WERI-Rb-1 (cell line): ENCODE measurements around the gene RPL7A.

Experiments
- DNase-seq: peaks from one replicate; pipeline ENCODE4 v3.0.0-alpha.2; 2020
- H3K27ac ChIP-seq: fragments of 250-450 bp; sonication (Bioruptor Pico); 2 replicates; pipeline ENCODE4 v1.5.1; 2020; ENCODE audit warnings: mild to moderate bottlenecking, moderate library complexity
- H3K27me3 ChIP-seq: fragments of 250-450 bp; sonication (Bioruptor Pico); 2 replicates; pipeline ENCODE4 v1.5.1; 2021; ENCODE audit warnings: mild to moderate bottlenecking, low read depth, moderate library complexity; ENCODE audit not compliant: insufficient read depth, severe bottlenecking
- H3K36me3 ChIP-seq: fragments of 250-450 bp; sonication (Bioruptor Pico); 2 replicates; pipeline ENCODE4 v1.5.1; 2020; ENCODE audit warnings: mild to moderate bottlenecking, moderate library complexity
- H3K4me3 ChIP-seq: 2 replicates; pipeline ENCODE4 v1.5.1; 2011; ENCODE audit warnings: low read depth, mild to moderate bottlenecking, control low read depth, low read length
- H3K9me3 ChIP-seq: fragments of 250-450 bp; sonication (Bioruptor Pico); 2 replicates; pipeline ENCODE4 v1.5.1; 2021; ENCODE audit warnings: mild to moderate bottlenecking, moderate library complexity; ENCODE audit not compliant: severe bottlenecking
- CTCF ChIP-seq: IDR thresholded peaks from 2 replicates; pipeline ENCODE4 v1.5.1; 2011; ENCODE audit warnings: low read depth, mild to moderate bottlenecking, control low read depth, inconsistent platforms, low read length

RPL7A gene

DNA sequence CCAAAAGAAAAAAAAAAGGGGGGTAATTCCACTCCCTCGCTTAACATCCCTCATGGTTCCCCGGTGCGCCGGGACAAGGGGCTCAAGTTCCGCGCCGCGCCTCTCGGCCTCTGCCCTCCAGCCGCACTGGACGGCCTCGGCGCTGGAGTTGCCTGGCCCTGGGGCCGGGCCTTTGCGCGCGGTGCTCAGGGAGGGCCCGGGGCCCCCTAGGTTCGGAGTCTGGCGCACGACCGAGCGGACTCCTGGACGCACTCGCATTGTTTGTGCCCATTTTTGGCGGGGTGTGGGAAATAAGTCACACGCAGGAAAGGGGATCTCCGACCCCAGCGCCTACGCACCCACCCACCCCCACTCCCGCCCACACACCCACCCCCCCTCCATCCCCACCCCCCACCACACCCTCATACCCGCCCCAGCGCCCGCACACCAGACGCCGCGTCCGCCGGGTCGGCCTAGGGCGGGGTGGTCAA, 468 bp upstream of the RPL7A start:
- TF ChIP-seq CTCF: no peak
- Histone ChIP-seq H3K27ac (peak overlapping the region; percentile 96), H3K9me3 (no peaks in the 10 kb centered on the region), H3K27me3 (no peaks in the 10 kb centered on the region), H3K4me3 (peak overlapping the region; percentile 98), H3K36me3 (peaks cover 83% of the 10 kb centered on the region)
- DNase-seq: no peak

DNA sequence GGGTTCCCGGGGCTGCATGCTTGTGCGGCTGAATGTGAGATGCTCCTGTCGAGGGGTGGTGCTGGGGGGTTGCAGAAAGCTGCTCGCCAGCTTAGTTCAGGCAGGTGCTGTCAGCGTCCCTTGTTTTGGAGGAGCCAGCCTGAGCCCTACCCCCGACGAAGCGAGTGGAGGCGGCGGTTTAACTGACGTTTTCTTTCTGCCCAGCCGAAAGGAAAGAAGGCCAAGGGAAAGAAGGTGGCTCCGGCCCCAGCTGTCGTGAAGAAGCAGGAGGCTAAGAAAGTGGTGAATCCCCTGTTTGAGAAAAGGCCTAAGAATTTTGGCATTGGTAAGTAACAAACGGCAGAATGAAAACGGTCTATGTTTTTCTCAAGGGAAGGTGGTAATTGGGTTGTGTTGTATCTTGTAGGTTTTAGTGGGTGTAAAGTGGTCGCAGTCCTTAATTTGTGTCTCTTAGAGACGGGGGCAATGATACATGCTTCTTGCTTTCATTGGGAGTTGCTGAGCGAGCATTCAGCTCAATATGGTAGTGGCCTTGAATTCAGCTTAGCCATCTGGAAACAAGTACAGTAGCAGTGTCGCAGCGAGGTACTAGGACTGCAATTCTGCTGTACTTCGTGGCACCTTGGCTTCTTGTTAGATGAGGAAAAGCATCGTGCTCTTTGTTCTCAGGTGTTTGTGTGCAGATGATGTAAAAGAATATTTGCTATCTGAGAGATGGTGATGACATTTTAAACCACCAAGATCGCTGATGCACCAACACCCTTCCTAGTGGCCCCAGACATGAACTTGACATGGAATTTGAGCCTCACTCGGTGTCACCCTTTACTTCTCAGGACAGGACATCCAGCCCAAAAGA, 928 bp downstream of the RPL7A start:
- Histone ChIP-seq H3K27me3 (no peaks in the 10 kb centered on the region), H3K36me3 (peaks cover 84% of the 10 kb centered on the region), H3K27ac (peak overlapping the region; percentile 96), H3K4me3 (peak overlapping the region; percentile 98), H3K9me3 (no peaks in the 10 kb centered on the region)
- DNase-seq: no peak
- TF ChIP-seq CTCF: no peak

- TF ChIP-seq CTCF: no peak
- Histone ChIP-seq H3K4me3 (no peak overlapping the region), H3K36me3 (peaks cover 72% of the 10 kb centered on the region), H3K27me3 (no peaks in the 10 kb centered on the region), H3K9me3 (no peaks in the 10 kb centered on the region), H3K27ac (peak overlapping the region; percentile 96; the same call in 1 of the 2 replicates)
- DNase-seq: no peak
Measured at GRCh38 chr9:133349965-133350616, 2.1 kb downstream of the RPL7A start.

- Histone ChIP-seq H3K36me3 (peaks cover 58% of the 10 kb centered on the region), H3K27me3 (no peaks in the 10 kb centered on the region), H3K27ac (no peak overlapping the region), H3K4me3 (no peak overlapping the region), H3K9me3 (no peaks in the 10 kb centered on the region)
- no peak for DNase-seq
- TF ChIP-seq CTCF: no peak
Measured at GRCh38 chr9:133351526-133351907, 3.5 kb downstream of the RPL7A start.

DNA sequence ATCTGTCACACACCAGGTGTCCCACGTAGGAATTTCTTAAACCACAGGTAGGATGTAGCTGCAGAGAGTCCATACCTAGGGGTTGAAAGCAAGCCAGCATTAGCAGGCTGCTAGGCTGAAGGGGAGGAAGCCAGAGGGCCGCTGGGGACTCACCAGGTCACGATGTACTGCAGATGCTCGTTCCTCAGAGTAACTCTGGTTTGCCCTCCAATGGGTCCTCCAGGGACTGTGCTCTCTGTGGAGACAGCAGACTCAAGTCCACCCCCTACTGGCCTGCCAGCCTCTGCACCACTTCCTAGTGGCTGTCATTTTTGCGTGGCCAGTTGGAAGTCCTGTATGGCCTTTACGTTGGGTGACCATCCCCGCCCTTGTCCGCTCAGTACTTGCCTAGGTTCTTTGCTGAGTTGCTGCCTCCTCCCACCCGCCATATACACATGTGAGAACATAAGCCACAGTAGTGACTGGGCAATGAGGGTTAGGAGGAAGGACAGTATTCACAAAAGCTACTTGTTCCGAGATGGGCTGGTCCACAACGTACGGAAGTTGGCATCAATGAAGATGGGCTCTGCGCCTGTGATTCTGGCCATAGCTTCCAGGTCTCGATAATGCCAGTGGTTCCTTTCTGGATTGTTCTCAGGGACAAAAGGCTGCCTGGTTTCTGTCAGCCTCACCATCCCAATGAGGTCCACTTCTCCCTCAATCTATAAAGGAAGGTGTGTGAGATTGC, 4.1 kb downstream of the RPL7A start:
- H3K27me3 ChIP-seq: no peaks in the 10 kb centered on the region
- H3K27ac ChIP-seq: no peak overlapping the region
- H3K36me3 ChIP-seq: peaks cover 58% of the 10 kb centered on the region
- no peak overlapping the region for H3K4me3 ChIP-seq
- peak; percentile 92 for TF ChIP-seq CTCF
- H3K9me3 ChIP-seq: no peaks in the 10 kb centered on the region
- DNase-seq: peak; percentile 80
